ENCODE results near the gene RRAGC. TPM values are rescaled to one million over a fixed set of nuclear protein-coding genes. Genes with fewer than 3 reads are reported as not detected.
A peak's percentile ranks its signal among the peaks of the same experiment; 100 is the strongest.

Gene RRAGC
- total and polyA plus RNA-seq, 2 donors (not counting 3 experiments of a cell fraction or from before 2014, with no cell fraction given), result 24.1 to 40.1 TPM

- no peak for TF ChIP-seq GATA2 (IDR thresholded peaks at IDR 0.05; ENCODE audit: insufficient read depth, insufficient read length, low read depth, low read length)
- peak overlapping the region; percentile 49 for H3K4me2 ChIP-seq (ENCODE audit: insufficient read depth, low read length)
- H3K9me1 ChIP-seq (replicated peaks; ENCODE audit: control insufficient read depth, extremely low read depth, insufficient read depth, low read length), result no peaks in the 10 kb centered on the region
- H3K36me3 ChIP-seq (ENCODE audit: control insufficient read depth in 2 of 2, extremely low read depth in 1 of 2, insufficient read depth in 2 of 2, low read length in 2 of 2), result peaks cover 6 to 12% of the 10 kb centered on the region in 2 experiments
- FAIRE-seq, result no peak
- H3K79me2 ChIP-seq (ENCODE audit: control insufficient read depth, insufficient read depth, low read length), result peaks cover 19% of the 10 kb centered on the region
- DNase-seq (ENCODE audit: low read depth, low spot score), result peak; percentile 46
- H2AFZ ChIP-seq (ENCODE audit: low read depth, low read length), result peak overlapping the region; percentile 18
- POLR2A ChIA-PET, result no interaction called here
- dilution Hi-C loops (cut with MboI; ENCODE audit: extremely low pct_ligation_motif_present, low sequenced_read_pairs), result no loop called here
- H3K4me3 ChIP-seq (replicated peaks in 1 of 3; ENCODE audit: insufficient read depth in 1 of 3, low read depth in 1 of 3, low read length in 3 of 3), result peak overlapping the region; percentile 74 to 88 (median 76)
- intact Hi-C loops (cut with micrococcal nuclease), result loop anchor here (1.0 to 10.0 kb wide), 5 partner anchors 14 to 346 kb away; partner anchors contain the start of genes AKIRIN1, MACF1, MYCBP and NDUFS5
- no peaks in the 10 kb centered on the region for H3K27me3 ChIP-seq (ENCODE audit: control insufficient read depth in 2 of 2, insufficient read depth in 2 of 2, low read length in 2 of 2)
- H3K27ac ChIP-seq (ENCODE audit: insufficient read depth, low read depth, low read length), result peak overlapping the region; percentile 30
- CTCF ChIA-PET, result interaction anchor here (1.0 to 1.2 kb wide), 2 partner anchors 13 to 233 kb away, joined by 3 to 4 read pairs; no protein-coding TSS in a partner anchor
- H3K9me3 ChIP-seq (replicated peaks; ENCODE audit: control insufficient read depth, insufficient read depth, low read length), result no peaks in the 10 kb centered on the region
- BruUV-seq (replicated peaks), result no TSS peak
- H3K4me1 ChIP-seq (ENCODE audit: control insufficient read depth, extremely low read depth, insufficient read depth, low read length), result peaks cover 5% of the 10 kb centered on the region
- no peaks in the 10 kb centered on the region for H4K20me1 ChIP-seq (replicated peaks; ENCODE audit: control insufficient read depth, extremely low read depth, insufficient read depth, low read length)
- peak overlapping the region; percentile 59 for H3K9ac ChIP-seq (replicated peaks; ENCODE audit: extremely low read depth, insufficient read depth, low read length)
Observed at GRCh38 chr1:38858833-38859560, 575 bp downstream of the RRAGC start.

GRCh38 chr1:38852780-38853179 lies 6.8 kb downstream of the RRAGC start:
- H3K79me2 ChIP-seq (ENCODE audit: control insufficient read depth, insufficient read depth, low read length), result peaks cover 7% of the 10 kb centered on the region
- no peak overlapping the region for H3K9ac ChIP-seq (replicated peaks; ENCODE audit: extremely low read depth, insufficient read depth, low read length)
- DNase-seq (ENCODE audit: low read depth, low spot score) (no peak), FAIRE-seq (no peak)
- no peaks in the 10 kb centered on the region for H3K4me1 ChIP-seq (ENCODE audit: control insufficient read depth, extremely low read depth, insufficient read depth, low read length)
- H3K27ac ChIP-seq (ENCODE audit: insufficient read depth, low read depth, low read length), result no peak overlapping the region
- no peak for TF ChIP-seq CTCF (IDR thresholded peaks at IDR 0.05; ENCODE audit: extremely low read depth in 1 of 2, insufficient read depth in 1 of 2, low read depth in 1 of 2, low read length in 2 of 2)
- no peak for TF ChIP-seq GATA2 (IDR thresholded peaks at IDR 0.05; ENCODE audit: insufficient read depth, insufficient read length, low read depth, low read length)
- TF ChIP-seq MAX (IDR thresholded peaks at IDR 0.05; ENCODE audit: insufficient read depth, insufficient read length), result no peak
- TF ChIP-seq MYC (IDR thresholded peaks at IDR 0.05; ENCODE audit: low read depth, low read length), result no peak
- no peak overlapping the region for H3K4me2 ChIP-seq (ENCODE audit: insufficient read depth, low read length)
- H3K36me3 ChIP-seq (ENCODE audit: control insufficient read depth in 2 of 2, extremely low read depth in 1 of 2, insufficient read depth in 2 of 2, low read length in 2 of 2), result peaks cover 20 to 21% of the 10 kb centered on the region in 2 experiments
- ChIA-PET CTCF (interaction anchor here (1.3 kb wide), 1 partner anchor 18 kb away, joined by 3 read pairs; no protein-coding TSS in a partner anchor), POLR2A (no interaction called here)
- H3K9me3 ChIP-seq (replicated peaks; ENCODE audit: control insufficient read depth, insufficient read depth, low read length), result no peaks in the 10 kb centered on the region
- intact Hi-C loops (cut with micrococcal nuclease), result loop anchor here (10.0 kb wide), 1 partner anchor 352 kb away; the partner anchor contains the start of gene MACF1
- no peaks in the 10 kb centered on the region for H4K20me1 ChIP-seq (replicated peaks; ENCODE audit: control insufficient read depth, extremely low read depth, insufficient read depth, low read length)
- BruUV-seq (replicated peaks), result no TSS peak
- no peak overlapping the region for H2AFZ ChIP-seq (ENCODE audit: low read depth, low read length)
- no peaks in the 10 kb centered on the region for H3K9me1 ChIP-seq (replicated peaks; ENCODE audit: control insufficient read depth, extremely low read depth, insufficient read depth, low read length)
- no peak overlapping the region for H3K4me3 ChIP-seq (replicated peaks in 1 of 3; ENCODE audit: insufficient read depth in 1 of 3, low read depth in 1 of 3, low read length in 3 of 3)
- dilution Hi-C loops (cut with MboI; ENCODE audit: extremely low pct_ligation_motif_present, low sequenced_read_pairs), result no loop called here
- H3K27me3 ChIP-seq (ENCODE audit: control insufficient read depth in 2 of 2, insufficient read depth in 2 of 2, low read length in 2 of 2), result no peaks in the 10 kb centered on the region

All from endothelial cell of umbilical vein (primary cell).